Calu3 (cell line): ENCODE results near the gene PIK3R2. TPM values are rescaled to one million over a fixed set of nuclear protein-coding genes. Genes with fewer than 3 reads are reported as not detected.

Experiments
- BruUV-seq: library from RNA; stranded (reverse); fragments of 400-500 nt; replicated peaks from 2 replicates; lab custom pipeline; 2021; lab: Mats Ljungman, UMichigan
- CTCF ChIA-PET: fragments of 300-600 bp; sonication (Branson Sonifier 250); formaldehyde crosslinking; loops from one replicate; lab custom pipeline; 2022; ENCODE audit warnings: antibody characterized with exemption; lab: Charles Lee
- DNase-seq: peaks from one replicate; pipeline ENCODE4 v3.0.0; 2022
- H3K27ac Mint-ChIP-seq: one replicate; pipeline ENCODE4 v1.8.0; 2022; ENCODE audit warnings: mixed read lengths; ENCODE audit not compliant: unreplicated experiment
- H3K27me3 Mint-ChIP-seq: one replicate; pipeline ENCODE4 v1.8.0; 2022; ENCODE audit warnings: mixed read lengths; ENCODE audit not compliant: unreplicated experiment
- H3K36me3 Mint-ChIP-seq: one replicate; pipeline ENCODE4 v1.8.0; 2022; ENCODE audit warnings: mild to moderate bottlenecking, moderate library complexity, mixed read lengths; ENCODE audit not compliant: insufficient read depth, unreplicated experiment
- H3K4me1 Mint-ChIP-seq: one replicate; pipeline ENCODE4 v1.8.0; 2022; ENCODE audit warnings: mild to moderate bottlenecking, low read depth, mixed read lengths; ENCODE audit not compliant: unreplicated experiment
- H3K4me3 Mint-ChIP-seq: one replicate; pipeline ENCODE4 v1.8.0; 2022; ENCODE audit warnings: mild to moderate bottlenecking, low read depth, moderate library complexity, mixed read lengths; ENCODE audit not compliant: unreplicated experiment
- H3K9me3 Mint-ChIP-seq: one replicate; pipeline ENCODE4 v1.8.0; 2022; ENCODE audit warnings: low read depth, mixed read lengths; ENCODE audit not compliant: unreplicated experiment
- intact Hi-C: fragments of 100-400 bp; cut with micrococcal nuclease; formaldehyde crosslinking; loops from one replicate; pipeline ENCODE4 v1.10.0; 2022; ENCODE audit not compliant: unreplicated experiment
- total RNA-seq: library from RNA; stranded (reverse); gene quantifications from 2 replicates; pipeline ENCODE4 v1.2.3, GENCODE V29; 2022
- TF ChIP-seq, protein P1 (sequence below): fragments of 200-600 bp; IDR thresholded peaks from one replicate; pipeline ENCODE4 v1.8.0; 2022; ENCODE audit warnings: antibody characterized with exemption; ENCODE audit not compliant: unreplicated experiment

The PIK3R2 gene
- total RNA-seq, 1 experiment from 2014 or later, result 23.2 TPM

- no peak overlapping the region for H3K27ac Mint-ChIP-seq
- CTCF ChIA-PET, result no interaction called here
- TF ChIP-seq, protein P1, sequence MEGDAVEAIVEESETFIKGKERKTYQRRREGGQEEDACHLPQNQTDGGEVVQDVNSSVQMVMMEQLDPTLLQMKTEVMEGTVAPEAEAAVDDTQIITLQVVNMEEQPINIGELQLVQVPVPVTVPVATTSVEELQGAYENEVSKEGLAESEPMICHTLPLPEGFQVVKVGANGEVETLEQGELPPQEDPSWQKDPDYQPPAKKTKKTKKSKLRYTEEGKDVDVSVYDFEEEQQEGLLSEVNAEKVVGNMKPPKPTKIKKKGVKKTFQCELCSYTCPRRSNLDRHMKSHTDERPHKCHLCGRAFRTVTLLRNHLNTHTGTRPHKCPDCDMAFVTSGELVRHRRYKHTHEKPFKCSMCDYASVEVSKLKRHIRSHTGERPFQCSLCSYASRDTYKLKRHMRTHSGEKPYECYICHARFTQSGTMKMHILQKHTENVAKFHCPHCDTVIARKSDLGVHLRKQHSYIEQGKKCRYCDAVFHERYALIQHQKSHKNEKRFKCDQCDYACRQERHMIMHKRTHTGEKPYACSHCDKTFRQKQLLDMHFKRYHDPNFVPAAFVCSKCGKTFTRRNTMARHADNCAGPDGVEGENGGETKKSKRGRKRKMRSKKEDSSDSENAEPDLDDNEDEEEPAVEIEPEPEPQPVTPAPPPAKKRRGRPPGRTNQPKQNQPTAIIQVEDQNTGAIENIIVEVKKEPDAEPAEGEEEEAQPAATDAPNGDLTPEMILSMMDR, result no peak
- intact Hi-C loops, result no loop called here
- DNase-seq, result no peak
- H3K4me1 Mint-ChIP-seq, result no peaks in the 10 kb centered on the region
- no peaks in the 10 kb centered on the region for H3K9me3 Mint-ChIP-seq
- peaks cover 28% of the 10 kb centered on the region for H3K36me3 Mint-ChIP-seq
- H3K4me3 Mint-ChIP-seq, result peak overlapping the region; percentile 90
- no TSS peak for BruUV-seq
- no peaks in the 10 kb centered on the region for H3K27me3 Mint-ChIP-seq
Measured at GRCh38 chr19:18202778-18203407, 49.9 kb downstream of the PIK3R2 start.

- no TSS peak for BruUV-seq
- TF ChIP-seq, protein P1, result no peak
- intact Hi-C loops, result no loop called here
Measured at GRCh38 chr19:18203408-18203862, 50.5 kb downstream of the PIK3R2 start.

GRCh38 chr19:18203863-18204393 is 51.0 kb downstream of the PIK3R2 start, which contains the start of gene RAB3A:
Gene RAB3A (minus strand): TSS chr19:18204042. CDS start chr19:18202740, 1,302 bp downstream.
- intact Hi-C loops, result no loop called here
- peak within 1 kb of the TSS; percentile 90 for H3K4me3 Mint-ChIP-seq
- no TSS peak for BruUV-seq
- H3K4me1 Mint-ChIP-seq, result no peaks in the 10 kb centered on the region
- H3K36me3 Mint-ChIP-seq, result peaks cover 23% of the 10 kb centered on the region
- TF ChIP-seq, protein P1, result no peak
- no peaks in the 10 kb centered on the region for H3K27me3 Mint-ChIP-seq
- H3K27ac Mint-ChIP-seq, result peak within 1 kb of the TSS; percentile 79
- no peaks in the 10 kb centered on the region for H3K9me3 Mint-ChIP-seq
- DNase-seq, result peak; percentile 97
- CTCF ChIA-PET, result interaction anchor here (0.9 to 2.2 kb wide), 3 partner anchors 12 to 48 kb away, joined by 4 to 7 read pairs (median 5); no protein-coding TSS in a partner anchor

More at GRCh38 chr19:18203408-18203862, 50.5 kb downstream of the PIK3R2 start:
- Mint-ChIP-seq H3K27ac (peak overlapping the region; percentile 79), H3K27me3 (no peaks in the 10 kb centered on the region), H3K9me3 (no peaks in the 10 kb centered on the region), H3K36me3 (peaks cover 24% of the 10 kb centered on the region), H3K4me1 (no peaks in the 10 kb centered on the region), H3K4me3 (peak overlapping the region; percentile 90)
- CTCF ChIA-PET, result interaction anchor here (0.9 to 2.2 kb wide), 3 partner anchors 12 to 48 kb away, joined by 4 to 7 read pairs (median 5); no protein-coding TSS in a partner anchor
- no peak for DNase-seq

DNA sequence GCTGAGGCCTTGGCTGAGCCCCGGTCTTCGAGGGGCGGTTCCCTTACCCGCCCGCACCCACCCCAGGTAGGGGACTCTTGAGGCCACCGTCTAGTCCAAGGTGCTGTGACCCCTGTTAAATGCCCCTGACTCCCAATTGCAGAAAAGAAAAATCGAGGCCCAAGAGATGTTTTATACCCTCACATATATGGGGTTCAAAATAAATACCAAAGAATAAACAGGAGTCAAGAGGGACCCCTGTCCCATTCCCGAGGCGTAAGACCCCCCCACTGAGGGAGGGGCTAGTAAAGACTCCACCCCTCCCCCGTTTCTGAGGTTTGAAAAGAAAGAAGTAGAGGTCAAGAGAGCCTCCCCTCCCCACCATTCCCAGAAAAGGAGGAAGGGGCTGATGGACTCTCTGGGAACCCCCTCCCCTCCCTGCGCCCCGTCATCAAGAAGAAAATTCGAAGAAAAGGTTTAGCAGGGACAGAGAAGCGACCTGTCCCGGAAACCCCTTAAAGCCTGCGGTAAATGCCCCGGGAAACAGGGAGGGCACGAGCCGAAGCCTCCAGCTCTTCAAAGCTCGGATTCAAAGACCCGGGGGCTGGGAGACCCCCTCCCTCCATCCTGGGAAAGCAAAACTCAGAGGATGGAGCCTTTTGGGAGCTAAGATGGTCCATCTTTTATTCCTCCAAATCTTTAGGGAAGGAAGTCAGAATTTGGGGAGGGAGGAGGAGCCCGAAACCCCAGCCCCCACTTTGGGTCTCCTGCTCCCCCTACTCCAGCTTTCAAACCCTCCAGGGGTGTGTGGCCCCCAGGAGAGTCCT is 51.6 kb downstream of the PIK3R2 start:
- Mint-ChIP-seq H3K27me3 (peaks cover 3% of the 10 kb centered on the region), H3K27ac (peak overlapping the region; percentile 79), H3K9me3 (no peaks in the 10 kb centered on the region), H3K4me3 (peak overlapping the region; percentile 90), H3K36me3 (peaks cover 23% of the 10 kb centered on the region), H3K4me1 (no peaks in the 10 kb centered on the region)
- no TSS peak for BruUV-seq
- intact Hi-C loops, result loop anchor here (5.0 kb wide), 1 partner anchor 48 kb away; no protein-coding TSS in a partner anchor
- DNase-seq, result peak; percentile 51
- CTCF ChIA-PET, result interaction anchor here (0.9 to 2.2 kb wide), 4 partner anchors 12 to 47 kb away, joined by 3 to 7 read pairs (median 4); partner anchors contain the start of gene MPV17L2
- TF ChIP-seq, protein P1, result no peak
